Measurements from ENCODE around the gene CD40. TPM values are rescaled to one million over a fixed set of nuclear protein-coding genes. Genes with fewer than 3 reads are reported as not detected.
A peak's percentile ranks its signal among the peaks of the same experiment; 100 is the strongest.

Gene CD40
- total RNA-seq, 1 donor from 2014 or later = 57.6 TPM

GRCh38 chr20:46114449-46114848, 3.7 kb upstream of the CD40 start:
- no peak for DNase-seq (ENCODE audit: low read depth)
- no peak for TF ChIP-seq CTCF (IDR thresholded peaks at IDR 0.05; ENCODE audit: insufficient read depth, low read length, poor library complexity, severe bottlenecking)
- no peaks in the 10 kb centered on the region for H3K36me3 ChIP-seq (ENCODE audit: control insufficient read depth, insufficient read depth, low read length)
- H3K4me3 ChIP-seq (ENCODE audit: low read depth, low read length) = no peak overlapping the region
- peaks cover 4% of the 10 kb centered on the region for H3K27me3 ChIP-seq (ENCODE audit: control insufficient read depth, insufficient read depth, low read length)

- Histone ChIP-seq H3K27me3 (ENCODE audit: control insufficient read depth, insufficient read depth, low read length) (peaks cover 2% of the 10 kb centered on the region), H3K36me3 (ENCODE audit: control insufficient read depth, insufficient read depth, low read length) (peaks cover 3% of the 10 kb centered on the region), H3K4me3 (ENCODE audit: low read depth, low read length) (peak overlapping the region; percentile 65)
- no peak for DNase-seq (ENCODE audit: low read depth)
- peak; percentile 5 for TF ChIP-seq CTCF (IDR thresholded peaks at IDR 0.05; ENCODE audit: insufficient read depth, low read length, poor library complexity, severe bottlenecking)
These were observed 437 bp downstream of the CD40 start for GRCh38 chr20:46118481-46119020.

GRCh38 chr20:46119028-46119546, 973 bp downstream of the CD40 start:
- TF ChIP-seq CTCF (IDR thresholded peaks at IDR 0.05; ENCODE audit: insufficient read depth, low read length, poor library complexity, severe bottlenecking) = no peak
- peak overlapping the region; percentile 65 for H3K4me3 ChIP-seq (ENCODE audit: low read depth, low read length)
- no peak for DNase-seq (ENCODE audit: low read depth)
- peaks cover 2% of the 10 kb centered on the region for H3K27me3 ChIP-seq (ENCODE audit: control insufficient read depth, insufficient read depth, low read length)
- H3K36me3 ChIP-seq (ENCODE audit: control insufficient read depth, insufficient read depth, low read length) = peaks cover 3% of the 10 kb centered on the region

GRCh38 chr20:46119547-46119946, 1.4 kb downstream of the CD40 start:
- H3K27me3 ChIP-seq (ENCODE audit: control insufficient read depth, insufficient read depth, low read length) = no peaks in the 10 kb centered on the region
- no peak for TF ChIP-seq CTCF (IDR thresholded peaks at IDR 0.05; ENCODE audit: insufficient read depth, low read length, poor library complexity, severe bottlenecking)
- peaks cover 4% of the 10 kb centered on the region for H3K36me3 ChIP-seq (ENCODE audit: control insufficient read depth, insufficient read depth, low read length)
- no peak for DNase-seq (ENCODE audit: low read depth)
- peak overlapping the region; percentile 65 for H3K4me3 ChIP-seq (ENCODE audit: low read depth, low read length)

GRCh38 chr20:46120136-46120535, 2.0 kb downstream of the CD40 start:
- TF ChIP-seq CTCF (IDR thresholded peaks at IDR 0.05; ENCODE audit: insufficient read depth, low read length, poor library complexity, severe bottlenecking) = no peak
- DNase-seq (ENCODE audit: low read depth) = no peak

More at GRCh38 chr20:46120136-46120535, 2.0 kb downstream of the CD40 start:
- Histone ChIP-seq H3K27me3 (ENCODE audit: control insufficient read depth, insufficient read depth, low read length) (no peaks in the 10 kb centered on the region), H3K36me3 (ENCODE audit: control insufficient read depth, insufficient read depth, low read length) (peaks cover 4% of the 10 kb centered on the region), H3K4me3 (ENCODE audit: low read depth, low read length) (no peak overlapping the region)
